ENCODE data around the gene RALB.

DNA sequence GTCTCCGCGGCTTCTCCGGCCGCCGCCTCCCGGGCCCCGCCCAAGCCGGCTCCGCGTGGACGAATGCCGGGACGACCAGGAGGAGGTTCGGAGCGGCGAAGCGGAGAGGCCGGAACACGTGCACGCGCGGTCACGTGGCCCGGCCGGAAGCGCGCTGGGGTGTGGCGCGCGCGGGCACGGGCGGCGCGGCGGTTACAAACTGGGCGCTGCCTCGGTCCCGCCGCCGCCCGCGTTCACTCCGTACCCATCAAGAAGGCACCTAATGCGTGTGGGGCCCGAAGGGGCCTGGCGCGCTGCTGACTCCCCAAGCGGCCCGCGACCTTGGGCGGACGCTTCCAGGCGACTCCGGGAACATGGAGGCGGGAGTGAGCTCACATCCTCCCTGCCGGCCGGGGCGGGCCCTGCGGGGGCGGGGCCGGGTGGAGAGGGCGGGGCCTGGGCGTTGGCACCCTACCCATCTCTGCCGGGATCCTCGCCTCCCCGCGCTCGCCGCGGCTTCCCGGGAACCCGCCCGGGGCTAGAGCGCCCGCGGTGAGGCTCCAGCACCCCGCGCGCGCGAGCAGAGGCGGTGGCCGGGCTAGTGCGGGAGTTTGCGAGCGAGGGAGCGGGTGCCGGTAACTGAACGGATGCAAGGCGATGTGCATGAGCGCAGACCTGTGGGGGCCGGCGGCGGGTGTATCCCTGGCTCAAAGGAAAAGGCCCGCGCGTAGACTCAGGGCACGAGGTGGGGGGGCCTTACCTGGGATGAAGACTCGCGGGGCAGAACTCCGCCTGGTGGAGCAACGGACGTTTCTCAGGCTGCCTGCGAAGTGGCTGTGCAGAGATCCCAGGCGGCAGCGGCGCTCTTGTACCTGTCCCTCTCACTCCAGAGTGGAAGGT, 29.4 kb upstream of the RALB start, which contains the start of gene TMEM185B:
- TF ChIP-seq POLR2A (IDR thresholded peaks at IDR 0.05) (peak; percentile 29), CTCF (IDR thresholded peaks at IDR 0.05) (peak in 2 of 4 experiments; percentile 57 to 60)

All from prostate gland (tissue), 2 donors.